ENCODE results near the gene KIAA1671. TPM values are rescaled to one million over a fixed set of nuclear protein-coding genes. Genes with fewer than 3 reads are reported as not detected.
A peak's percentile ranks its signal among the peaks of the same experiment; 100 is the strongest.

KIAA1671 gene
- total and polyA plus RNA-seq, 4 experiments from 2014 or later, result 0.04 to 10.2 (median 5.2) TPM

DNA sequence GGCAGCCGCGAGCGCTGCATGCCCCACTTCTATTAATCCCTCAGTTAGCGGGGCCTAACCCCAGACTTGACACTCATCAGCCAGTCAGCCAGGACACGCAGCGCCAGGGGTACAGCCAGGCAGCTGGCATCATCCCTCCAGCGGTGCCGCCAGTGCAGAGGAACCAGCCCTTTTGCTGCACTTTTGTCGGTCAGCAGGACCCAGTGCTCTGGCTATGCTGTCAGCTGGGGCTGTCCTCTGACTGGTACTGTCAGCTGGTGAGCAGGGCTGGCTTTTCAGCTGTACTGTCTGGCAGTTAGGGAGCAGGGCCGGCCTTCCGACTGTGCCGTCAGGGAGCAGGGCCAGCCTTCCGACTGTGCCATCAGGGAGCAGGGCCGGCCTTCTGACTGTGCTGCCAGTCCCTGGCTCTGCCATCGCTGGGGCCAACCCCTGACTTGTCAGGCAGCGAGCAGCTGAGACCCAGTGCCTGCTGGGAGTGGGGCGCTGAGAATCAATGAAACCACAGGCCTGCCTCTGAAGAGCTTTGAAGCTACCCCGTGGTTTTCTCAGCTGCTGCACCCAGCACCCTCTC lies 115.4 kb downstream of the KIAA1671 start:
- POLR2A ChIA-PET (ENCODE audit: partially characterized antibody), result interaction anchor here (0.7 to 2.9 kb wide), 7 partner anchors 9 to 43 kb away, joined by 3 to 27 read pairs (median 6); no protein-coding TSS in a partner anchor
- Mint-ChIP-seq H3K9me3 (no peaks in the 10 kb centered on the region), H3K36me3 (no peaks in the 10 kb centered on the region), H3K27me3 (no peaks in the 10 kb centered on the region), H3K4me3 (peak overlapping the region; percentile 84 to 95 (median 90)), H3K27ac (peak overlapping the region; percentile 95 to 99 (median 97)), H3K4me1 (peaks cover 57 to 91% (median 77%) of the 10 kb centered on the region in 4 donors)
- CTCF ChIA-PET (ENCODE audit: partially characterized antibody), result interaction anchor here (0.5 to 6.2 kb wide), 11 partner anchors 8 to 742 kb away, joined by 3 to 58 read pairs (median 5); no protein-coding TSS in a partner anchor
- Histone ChIP-seq H3K27me3 (ENCODE audit: insufficient read depth, low read length) (no peaks in the 10 kb centered on the region), H3K9me3 (ENCODE audit: control insufficient read depth in 1 of 2, low read length in 2 of 2) (no peaks in the 10 kb centered on the region), H3K4me1 (ENCODE audit: insufficient read depth, low read length) (peaks cover 83% of the 10 kb centered on the region), H3K36me3 (ENCODE audit: insufficient read depth, low read length) (no peaks in the 10 kb centered on the region), H3K27ac (ENCODE audit: low read depth, low read length) (peak overlapping the region; percentile 77), H3K4me3 (ENCODE audit: low read length in 2 of 2) (no peak overlapping the region)
- intact Hi-C loops (cut with micrococcal nuclease), result loop anchor here (1.0 to 10.0 kb wide), 5 partner anchors 8 to 1607 kb away; no protein-coding TSS in a partner anchor
- DNase-seq, result peak; percentile 91 to 95 (median 93)

DNA sequence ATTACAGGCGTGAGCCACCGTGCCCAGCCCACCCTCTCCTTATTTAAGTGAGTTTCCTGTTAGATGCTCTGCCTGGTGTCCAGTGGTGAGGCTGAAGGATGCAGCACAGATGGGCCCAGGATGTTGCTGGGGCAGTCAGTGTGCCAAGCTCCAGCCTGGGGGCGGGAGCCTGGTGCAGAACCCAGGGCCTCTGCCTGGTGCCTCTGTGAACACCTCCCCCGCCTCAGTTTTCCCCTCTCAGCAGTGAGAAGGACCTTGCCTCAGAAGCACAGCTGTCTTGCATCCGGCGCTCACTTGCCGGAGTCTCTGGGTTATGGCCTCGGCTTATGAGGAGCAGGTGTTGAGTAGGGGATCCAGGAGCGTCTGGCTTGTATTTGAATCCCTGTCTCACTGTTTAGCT lies 116.2 kb downstream of the KIAA1671 start:
- no peaks in the 10 kb centered on the region for H3K27me3 Mint-ChIP-seq
- Histone ChIP-seq H3K9me3 (ENCODE audit: control insufficient read depth in 1 of 2, low read length in 2 of 2) (no peaks in the 10 kb centered on the region), H3K4me1 (ENCODE audit: insufficient read depth, low read length) (peaks cover 75% of the 10 kb centered on the region), H3K27ac (ENCODE audit: low read depth, low read length) (peak overlapping the region; percentile 77), H3K27me3 (ENCODE audit: insufficient read depth, low read length) (no peaks in the 10 kb centered on the region), H3K36me3 (ENCODE audit: insufficient read depth, low read length) (no peaks in the 10 kb centered on the region), H3K4me3 (ENCODE audit: low read length in 2 of 2) (peak overlapping the region in 1 of 2 donors; percentile 9)
- peak overlapping the region; percentile 95 to 99 (median 97) for H3K27ac Mint-ChIP-seq
- peak in 3 of 5 donors; percentile 28 to 54 (median 43) for DNase-seq
- POLR2A ChIA-PET (ENCODE audit: partially characterized antibody), result interaction anchor here (1.0 to 3.3 kb wide), 10 partner anchors 8 to 43 kb away, joined by 4 to 27 read pairs (median 8); no protein-coding TSS in a partner anchor
- intact Hi-C loops (cut with micrococcal nuclease), result loop anchor here (1.0 to 10.0 kb wide), 5 partner anchors 8 to 1606 kb away; no protein-coding TSS in a partner anchor
- CTCF ChIA-PET (ENCODE audit: partially characterized antibody), result interaction anchor here (0.9 to 6.2 kb wide), 9 partner anchors 9 to 43 kb away, joined by 3 to 58 read pairs (median 9); no protein-coding TSS in a partner anchor
- H3K4me1 Mint-ChIP-seq, result peaks cover 55 to 89% (median 72%) of the 10 kb centered on the region in 4 donors
- no peaks in the 10 kb centered on the region for H3K9me3 Mint-ChIP-seq
- no peaks in the 10 kb centered on the region for H3K36me3 Mint-ChIP-seq
- peak overlapping the region; percentile 84 to 95 (median 90) for H3K4me3 Mint-ChIP-seq

DNA sequence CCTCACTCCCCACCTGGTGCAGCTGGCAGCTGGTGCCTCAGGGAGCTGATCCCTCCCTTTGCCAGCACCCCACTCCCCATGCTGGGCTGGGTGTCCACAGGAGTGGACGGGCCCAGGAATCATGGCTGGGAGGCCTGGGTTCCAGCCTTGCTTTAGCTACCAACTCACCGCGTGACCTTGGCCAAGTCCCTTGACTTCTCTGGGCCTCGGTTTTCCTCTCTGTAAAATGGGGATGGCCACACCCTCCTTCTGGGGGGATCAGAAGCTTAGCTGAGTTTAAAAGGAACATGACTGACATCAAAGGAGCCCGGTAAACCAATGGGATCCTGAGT lies 116.9 kb downstream of the KIAA1671 start:
- POLR2A ChIA-PET (ENCODE audit: partially characterized antibody), result interaction anchor here (0.8 to 3.3 kb wide), 7 partner anchors 8 to 263 kb away, joined by 3 to 27 read pairs (median 19); partner anchors contain the start of gene SGSM1
- Mint-ChIP-seq H3K36me3 (no peaks in the 10 kb centered on the region), H3K4me1 (peaks cover 57 to 87% (median 69%) of the 10 kb centered on the region in 4 donors), H3K27ac (peak overlapping the region; percentile 95 to 99 (median 97)), H3K9me3 (no peaks in the 10 kb centered on the region), H3K4me3 (peak overlapping the region; percentile 85 to 95 (median 90)), H3K27me3 (no peaks in the 10 kb centered on the region)
- Histone ChIP-seq H3K4me3 (ENCODE audit: low read length in 2 of 2) (peak overlapping the region; percentile 37 to 66), H3K27me3 (ENCODE audit: insufficient read depth, low read length) (no peaks in the 10 kb centered on the region), H3K27ac (ENCODE audit: low read depth, low read length) (peak overlapping the region; percentile 77), H3K36me3 (ENCODE audit: insufficient read depth, low read length) (no peaks in the 10 kb centered on the region), H3K9me3 (ENCODE audit: control insufficient read depth in 1 of 2, low read length in 2 of 2) (no peaks in the 10 kb centered on the region), H3K4me1 (ENCODE audit: insufficient read depth, low read length) (peaks cover 68% of the 10 kb centered on the region)
- DNase-seq, result no peak
- CTCF ChIA-PET (ENCODE audit: partially characterized antibody), result interaction anchor here (0.6 to 6.2 kb wide), 5 partner anchors 10 to 93 kb away, joined by 5 to 58 read pairs (median 16); no protein-coding TSS in a partner anchor
- intact Hi-C loops (cut with micrococcal nuclease), result loop anchor here (2.0 to 10.0 kb wide), 4 partner anchors 41 to 1605 kb away; no protein-coding TSS in a partner anchor

DNA sequence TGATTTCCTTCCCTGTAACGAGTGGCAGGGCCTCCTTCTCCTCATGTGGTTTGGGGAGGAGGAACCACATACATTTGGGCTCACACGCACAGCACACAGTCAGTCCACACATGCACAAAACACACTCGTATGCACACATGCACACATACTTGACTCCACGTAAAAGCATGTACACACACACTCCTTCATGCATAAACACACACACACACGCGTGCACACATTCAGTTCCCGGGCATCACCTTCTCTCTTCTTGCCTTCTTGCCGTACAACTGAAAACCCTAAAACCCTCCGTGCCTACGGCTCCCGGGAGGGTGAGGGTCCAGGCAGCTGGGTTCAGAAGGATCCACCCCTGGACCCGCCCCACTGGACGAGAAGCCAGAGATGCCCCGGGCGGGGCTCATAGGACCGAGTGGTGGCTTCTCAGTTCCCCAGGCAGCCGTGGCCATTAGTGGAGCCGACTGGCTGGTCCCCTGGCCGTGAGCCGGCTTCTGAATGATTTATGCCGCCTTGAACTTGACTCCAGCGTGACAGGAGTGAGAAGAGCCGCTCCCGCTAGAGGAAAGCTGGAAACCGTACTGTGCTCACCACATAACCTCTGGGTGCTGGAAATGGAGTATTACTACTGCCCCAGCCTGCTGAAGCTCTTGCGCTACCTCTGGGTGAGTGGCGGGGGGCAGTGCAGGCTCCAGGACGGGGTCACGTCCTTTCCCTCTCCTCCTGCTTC lies 117.4 kb downstream of the KIAA1671 start:
- Histone ChIP-seq H3K9me3 (ENCODE audit: control insufficient read depth in 1 of 2, low read length in 2 of 2) (no peaks in the 10 kb centered on the region), H3K27me3 (ENCODE audit: insufficient read depth, low read length) (no peaks in the 10 kb centered on the region), H3K4me3 (ENCODE audit: low read length in 2 of 2) (peak overlapping the region; percentile 37 to 66), H3K27ac (ENCODE audit: low read depth, low read length) (peak overlapping the region; percentile 77), H3K36me3 (ENCODE audit: insufficient read depth, low read length) (no peaks in the 10 kb centered on the region), H3K4me1 (ENCODE audit: insufficient read depth, low read length) (peaks cover 72% of the 10 kb centered on the region)
- H3K4me1 Mint-ChIP-seq, result peaks cover 60 to 89% (median 70%) of the 10 kb centered on the region in 4 donors
- DNase-seq, result peak in 3 of 5 donors; percentile 17 to 53 (median 37)
- no peaks in the 10 kb centered on the region for H3K36me3 Mint-ChIP-seq
- peak overlapping the region; percentile 95 to 99 (median 97) for H3K27ac Mint-ChIP-seq
- intact Hi-C loops (cut with micrococcal nuclease), result loop anchor here (1.0 to 10.0 kb wide), 5 partner anchors 11 to 1605 kb away; no protein-coding TSS in a partner anchor
- no peaks in the 10 kb centered on the region for H3K9me3 Mint-ChIP-seq
- ChIA-PET POLR2A (ENCODE audit: partially characterized antibody) (interaction anchor here (0.6 to 3.3 kb wide), 10 partner anchors 7 to 264 kb away, joined by 3 to 27 read pairs (median 6); partner anchors contain the start of gene SGSM1), CTCF (ENCODE audit: partially characterized antibody) (interaction anchor here (0.6 to 6.2 kb wide), 7 partner anchors 8 to 93 kb away, joined by 3 to 58 read pairs (median 9); no protein-coding TSS in a partner anchor)
- H3K4me3 Mint-ChIP-seq, result peak overlapping the region; percentile 85 to 95 (median 90)
- H3K27me3 Mint-ChIP-seq, result no peaks in the 10 kb centered on the region

DNA sequence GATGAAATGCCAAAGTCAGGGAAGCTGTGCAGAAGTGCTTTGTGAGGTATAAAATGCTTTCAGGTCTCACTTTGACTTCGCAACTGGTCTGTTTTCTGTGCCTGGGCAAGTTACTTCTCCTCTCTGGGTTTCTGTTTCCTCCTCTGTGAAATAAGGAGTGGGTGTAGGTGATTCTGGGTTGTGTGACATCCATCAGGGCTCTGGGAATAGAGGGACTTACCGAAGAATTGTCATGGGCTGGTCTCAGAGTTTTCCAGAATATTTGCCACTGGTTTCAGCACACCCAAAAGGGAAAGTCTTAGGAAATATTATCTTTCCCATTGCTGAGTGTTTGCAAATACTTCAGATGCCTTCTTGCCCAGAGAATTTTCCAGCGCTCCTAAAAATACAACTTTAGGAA lies 118.4 kb downstream of the KIAA1671 start:
- intact Hi-C loops (cut with micrococcal nuclease), result loop anchor here (1.0 kb wide), 1 partner anchor 10 kb away; no protein-coding TSS in a partner anchor
- no peaks in the 10 kb centered on the region for H3K9me3 ChIP-seq (ENCODE audit: control insufficient read depth in 1 of 2, low read length in 2 of 2)

DNA sequence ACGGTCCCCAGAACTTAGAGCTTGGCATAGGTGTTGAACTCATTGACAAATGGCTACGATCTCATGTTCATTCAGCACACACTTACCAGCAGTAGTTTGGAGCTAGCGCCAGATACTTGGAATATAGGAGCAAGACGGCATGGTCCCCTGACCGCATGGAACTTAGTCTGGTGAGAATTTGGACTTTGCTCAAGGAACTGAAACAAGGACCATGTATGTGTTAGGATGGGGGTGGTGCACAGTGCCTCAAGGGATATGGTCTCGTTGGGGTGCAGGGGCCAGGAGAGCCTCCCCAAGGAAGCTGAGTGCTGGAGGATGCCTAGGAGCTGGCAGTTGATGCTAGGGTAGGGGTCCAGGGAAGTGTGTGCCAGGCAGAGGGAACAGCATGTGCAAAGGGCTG lies 119.2 kb downstream of the KIAA1671 start:
- Histone ChIP-seq H3K9me3 (ENCODE audit: control insufficient read depth in 1 of 2, low read length in 2 of 2) (no peaks in the 10 kb centered on the region), H3K36me3 (ENCODE audit: insufficient read depth, low read length) (no peaks in the 10 kb centered on the region), H3K4me1 (ENCODE audit: insufficient read depth, low read length) (peaks cover 77% of the 10 kb centered on the region), H3K27ac (ENCODE audit: low read depth, low read length) (no peak overlapping the region), H3K4me3 (ENCODE audit: low read length in 2 of 2) (no peak overlapping the region), H3K27me3 (ENCODE audit: insufficient read depth, low read length) (no peaks in the 10 kb centered on the region)
- intact Hi-C loops (cut with micrococcal nuclease), result no loop called here
- Mint-ChIP-seq H3K4me3 (peak overlapping the region in 6 of 8 donors; percentile 29 to 95 (median 68)), H3K27me3 (no peaks in the 10 kb centered on the region), H3K4me1 (peaks cover 62 to 89% (median 76%) of the 10 kb centered on the region in 4 donors), H3K27ac (peak overlapping the region in 5 of 7 donors; percentile 37 to 95 (median 69)), H3K36me3 (no peaks in the 10 kb centered on the region), H3K9me3 (no peaks in the 10 kb centered on the region)
- ChIA-PET POLR2A (ENCODE audit: partially characterized antibody) (interaction anchor here (1.0 to 3.3 kb wide), 3 partner anchors 10 to 39 kb away, joined by 4 to 22 read pairs (median 16); no protein-coding TSS in a partner anchor), CTCF (ENCODE audit: partially characterized antibody) (interaction anchor here (1.0 to 6.2 kb wide), 5 partner anchors 9 to 23 kb away, joined by 3 to 58 read pairs (median 4); no protein-coding TSS in a partner anchor)
- no peak for DNase-seq

More for the DNA sequence above, 118.4 kb downstream of the KIAA1671 start:
- no peak for DNase-seq
- no peaks in the 10 kb centered on the region for H3K36me3 Mint-ChIP-seq
- H3K27me3 Mint-ChIP-seq, result no peaks in the 10 kb centered on the region
- H3K4me1 Mint-ChIP-seq, result peaks cover 60 to 88% (median 74%) of the 10 kb centered on the region in 4 donors
- H3K27me3 ChIP-seq (ENCODE audit: insufficient read depth, low read length), result no peaks in the 10 kb centered on the region
- CTCF ChIA-PET (ENCODE audit: partially characterized antibody), result interaction anchor here (1.2 to 6.2 kb wide), 5 partner anchors 8 to 42 kb away, joined by 3 to 58 read pairs (median 7); no protein-coding TSS in a partner anchor
- peaks cover 77% of the 10 kb centered on the region for H3K4me1 ChIP-seq (ENCODE audit: insufficient read depth, low read length)
- no peak overlapping the region for H3K4me3 ChIP-seq (ENCODE audit: low read length in 2 of 2)
- no peaks in the 10 kb centered on the region for H3K36me3 ChIP-seq (ENCODE audit: insufficient read depth, low read length)
- no peaks in the 10 kb centered on the region for H3K9me3 Mint-ChIP-seq
- POLR2A ChIA-PET (ENCODE audit: partially characterized antibody), result interaction anchor here (1.2 to 3.3 kb wide), 5 partner anchors 9 to 35 kb away, joined by 4 to 22 read pairs (median 16); no protein-coding TSS in a partner anchor
- peak overlapping the region; percentile 77 for H3K27ac ChIP-seq (ENCODE audit: low read depth, low read length)
- peak overlapping the region; percentile 85 to 95 (median 90) for H3K4me3 Mint-ChIP-seq
- H3K27ac Mint-ChIP-seq, result peak overlapping the region; percentile 55 to 99 (median 97)

Data from CD4-positive, alpha-beta memory T cell (primary cell).